PFSK-1 (cell line): ENCODE data around the gene MKI67.

Source experiments
- POLR2AphosphoS5 ChIP-seq: IDR thresholded peaks from 2 replicates; pipeline ENCODE4 v1.6.1; 2012; ENCODE audit warnings: low read depth, mild to moderate bottlenecking, control low read depth, low read length, moderate library complexity
- REST ChIP-seq, 2 experiments: IDR thresholded peaks; 2 replicates each; pipeline versions ENCODE4 v1.6.1 to v1.8.0; 2011 to 2012; ENCODE audit warnings: low read depth in 2 of 2, low read length in 2 of 2, control low read depth in 1 of 2, inconsistent platforms in 1 of 2, mild to moderate bottlenecking in 1 of 2, moderate library complexity in 1 of 2; ENCODE audit not compliant: insufficient read depth in 1 of 2
- SIN3A ChIP-seq: IDR thresholded peaks from 2 replicates; pipeline ENCODE4 v1.6.1; 2012; ENCODE audit warnings: mild to moderate bottlenecking, low read length, moderate library complexity, borderline replicate concordance; ENCODE audit not compliant: insufficient read depth
- TAF1 ChIP-seq: IDR thresholded peaks from 2 replicates; pipeline ENCODE4 v1.6.1; 2012; ENCODE audit warnings: low read length, control low read depth, borderline replicate concordance; ENCODE audit not compliant: insufficient read depth

GRCh38 chr10:128051548-128051947, 74.7 kb downstream of the MKI67 start:
- TF ChIP-seq SIN3A (no peak), POLR2AphosphoS5 (no peak), TAF1 (no peak), REST (IDR thresholded peaks at IDR 0.05; ENCODE audit: insufficient read depth in 1 of 2, low read depth in 2 of 2, low read length in 2 of 2) (no peak)
